HG03196 (cell line): ENCODE data around the gene CCDC192.

Source experiments
- ATAC-seq: cut with Tn5 transposase; IDR thresholded peaks from one replicate; pipeline ENCODE4 v1.9.1; 2021; ENCODE audit not compliant: unreplicated experiment

CCDC192 gene

DNA sequence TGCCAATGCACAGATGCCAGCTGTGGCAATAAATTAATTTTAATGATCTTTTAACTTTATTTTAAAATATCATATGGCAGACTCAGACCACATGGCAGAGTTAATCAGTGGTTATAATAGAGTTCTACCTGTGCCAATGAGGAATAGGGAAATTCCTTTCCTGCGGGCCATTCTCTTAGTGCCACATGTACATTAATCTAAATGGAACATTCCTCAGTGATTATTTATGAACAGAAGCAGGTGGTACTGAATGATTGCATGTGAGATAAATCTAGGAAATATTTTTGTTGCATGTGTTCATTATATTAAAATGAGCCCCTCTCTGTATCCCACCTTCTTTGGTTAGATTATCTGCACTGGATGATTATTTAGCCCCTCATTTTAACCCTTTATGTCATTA lies 102.3 kb downstream of the CCDC192 start:
- no peak for ATAC-seq

- ATAC-seq, result no peak
Measured at GRCh38 chr5:127806776-127807175, 103.6 kb downstream of the CCDC192 start.

- ATAC-seq, result no peak
Measured at GRCh38 chr5:127809533-127809932, 106.3 kb downstream of the CCDC192 start.

DNA sequence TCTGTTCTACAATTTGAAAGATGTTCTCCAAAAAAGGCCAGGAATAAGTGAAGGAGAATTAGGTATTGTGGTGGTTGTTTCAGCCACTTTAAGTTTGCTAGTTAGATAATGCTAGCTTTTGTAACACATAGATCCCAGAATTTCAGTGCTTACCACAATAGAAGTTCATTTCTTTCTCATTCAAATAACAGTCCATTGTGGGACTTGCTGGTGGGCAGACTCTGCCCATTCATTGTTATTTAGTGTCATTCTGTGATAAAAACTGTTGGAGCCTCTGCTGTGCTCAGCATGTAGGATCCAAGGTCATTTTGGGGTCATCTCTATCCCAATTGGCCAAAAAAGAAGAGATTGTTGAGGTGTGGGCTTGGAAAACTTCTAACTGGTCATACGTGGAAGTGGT lies 106.8 kb downstream of the CCDC192 start:
- ATAC-seq, result no peak

DNA sequence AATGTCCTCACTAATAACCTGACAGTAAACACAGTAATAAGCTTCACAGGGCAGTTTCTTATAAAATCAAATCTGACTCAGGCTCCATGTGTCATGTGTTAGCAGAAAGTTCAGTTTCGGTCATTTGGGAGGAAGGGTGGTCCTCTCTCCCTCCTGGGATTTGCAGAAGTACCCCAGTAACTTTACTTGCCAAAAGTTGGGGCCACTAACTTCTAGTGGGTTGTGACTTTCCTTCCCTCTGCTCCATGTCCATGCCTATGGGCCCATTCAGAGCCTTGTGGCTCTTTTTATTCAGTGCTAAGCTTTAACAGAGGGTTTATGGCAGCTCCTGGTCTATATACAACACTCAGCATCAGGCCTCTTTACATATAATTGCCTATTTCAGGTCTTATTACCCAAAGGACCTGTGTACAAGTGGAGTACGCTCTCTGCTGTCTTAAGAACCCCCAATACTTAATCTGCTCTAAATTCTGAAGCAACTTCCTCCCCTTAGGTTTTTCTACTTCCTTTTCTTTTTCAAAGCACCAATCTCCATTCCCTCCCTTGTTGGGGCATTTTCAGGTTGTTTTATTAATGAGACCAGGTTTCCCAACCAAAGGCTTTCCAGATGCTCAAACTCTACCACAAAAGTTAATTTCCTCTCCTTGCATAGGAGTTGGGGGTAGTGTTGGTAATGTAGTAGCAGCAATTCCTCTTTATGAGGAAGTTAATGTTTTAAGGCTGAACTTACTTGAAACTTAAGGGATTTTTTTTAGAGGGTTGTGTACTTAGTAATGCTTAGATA lies 107.7 kb downstream of the CCDC192 start:
- ATAC-seq, result no peak

DNA sequence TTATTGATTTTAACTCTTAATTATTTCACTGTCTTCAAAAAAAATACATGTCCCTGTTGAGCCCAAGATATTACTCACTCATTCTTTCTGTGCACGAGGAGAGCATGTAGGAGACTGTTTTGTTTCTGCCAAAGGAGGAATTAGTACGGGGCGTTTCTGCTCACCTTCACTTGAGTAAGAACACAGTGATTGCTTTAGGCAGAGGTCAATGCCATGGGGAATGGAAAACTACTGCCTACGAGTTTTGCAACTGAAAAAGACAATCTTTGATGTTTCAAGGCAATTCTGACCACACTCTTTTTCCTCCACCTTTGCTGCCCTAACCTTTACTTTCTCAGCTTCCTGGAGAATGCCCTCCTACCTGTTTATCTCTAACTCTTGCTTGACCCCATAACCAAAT lies 109.4 kb downstream of the CCDC192 start:
- no peak for ATAC-seq

DNA sequence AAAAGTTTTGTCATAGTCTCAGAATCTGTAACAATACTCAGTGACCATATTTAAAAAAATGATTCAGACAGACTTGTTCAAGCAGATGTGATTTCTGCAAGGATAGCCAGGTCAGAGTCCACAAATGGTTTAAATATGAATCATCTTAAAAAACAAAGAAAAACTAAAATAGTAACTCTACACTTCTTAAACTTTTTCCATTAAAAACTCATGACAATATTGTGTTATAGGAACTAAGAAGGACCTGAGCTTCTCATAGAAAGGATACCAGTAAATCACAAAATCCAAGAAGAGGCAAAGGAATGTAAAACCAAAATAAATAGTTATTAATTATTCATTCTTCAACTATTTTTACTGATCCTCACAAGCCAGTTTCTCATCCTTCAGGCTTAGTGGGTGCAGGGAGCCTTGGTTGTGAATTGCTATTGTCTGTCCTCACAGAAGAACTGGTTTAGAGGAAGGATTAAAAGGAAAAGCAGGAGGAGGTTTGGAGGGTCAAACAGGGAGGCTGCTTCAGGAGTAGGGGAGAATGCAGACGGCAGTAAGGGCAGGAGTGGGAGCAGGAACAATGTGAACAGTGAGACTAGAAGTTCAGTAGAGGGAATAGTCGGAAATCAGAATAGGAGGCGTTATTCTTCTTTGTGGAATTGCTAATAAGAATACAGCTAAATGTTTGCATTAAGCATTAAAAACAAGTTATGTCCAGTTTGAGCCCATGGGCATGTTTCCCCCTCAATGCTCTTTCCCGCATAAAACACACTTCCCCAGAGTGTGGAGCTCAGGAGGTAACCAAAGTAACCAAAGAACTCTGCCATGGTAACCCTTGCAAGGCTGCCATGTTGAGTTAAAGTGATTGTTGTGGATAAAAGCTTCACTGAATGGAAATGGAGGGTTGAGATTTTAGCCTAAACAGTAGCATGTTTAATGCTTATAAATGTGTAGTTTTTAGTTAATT lies 110.7 kb downstream of the CCDC192 start:
- no peak for ATAC-seq

DNA sequence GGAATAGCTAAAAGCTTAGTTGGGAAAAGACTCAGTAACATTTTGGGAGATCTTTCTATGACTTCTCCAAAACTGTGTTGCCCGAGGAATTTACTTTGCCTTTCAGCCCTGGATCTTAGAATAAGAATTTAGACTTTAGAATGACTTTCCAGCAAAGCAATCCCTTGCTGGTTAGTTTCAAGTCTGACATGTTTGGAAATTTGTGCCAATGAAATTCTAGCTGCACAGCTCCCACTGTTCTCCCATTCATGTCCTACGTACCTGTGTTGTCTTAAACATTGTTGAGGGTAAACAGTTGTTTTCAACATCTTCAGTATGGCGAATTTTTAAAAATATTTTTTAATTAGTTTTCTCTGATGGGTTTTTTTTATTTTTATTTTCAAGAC lies 111.4 kb downstream of the CCDC192 start:
- ATAC-seq, result no peak

DNA sequence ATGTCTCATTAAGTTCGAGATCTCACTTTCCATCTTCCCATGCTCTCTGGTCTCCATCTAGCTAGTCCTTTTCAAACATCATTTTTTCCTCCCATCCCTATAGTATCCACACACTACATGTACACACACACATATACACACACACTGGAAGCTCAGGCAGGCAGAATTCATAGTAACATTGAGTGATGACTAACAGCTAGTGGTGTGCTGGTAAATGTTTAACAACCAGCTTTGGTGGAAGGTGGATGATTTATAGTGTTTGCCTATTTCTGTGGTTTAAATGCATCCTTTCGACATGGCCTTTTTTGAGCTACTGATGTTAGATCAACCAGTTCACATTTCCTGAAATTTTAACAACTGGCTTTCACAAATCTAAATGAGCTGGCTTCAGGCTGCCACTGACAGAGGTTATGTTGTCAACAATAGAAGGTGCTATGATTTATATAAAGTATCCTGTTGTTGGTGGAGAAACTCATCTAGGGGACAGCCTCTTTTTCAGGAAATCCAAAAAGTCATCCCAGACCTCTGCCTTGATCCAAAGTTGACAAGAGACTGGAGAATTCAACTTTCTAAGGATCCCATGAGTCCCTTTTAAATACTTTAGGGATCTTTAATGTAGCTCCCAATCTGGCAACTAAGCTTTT lies 117.8 kb downstream of the CCDC192 start:
- ATAC-seq, result peak; percentile 95

DNA sequence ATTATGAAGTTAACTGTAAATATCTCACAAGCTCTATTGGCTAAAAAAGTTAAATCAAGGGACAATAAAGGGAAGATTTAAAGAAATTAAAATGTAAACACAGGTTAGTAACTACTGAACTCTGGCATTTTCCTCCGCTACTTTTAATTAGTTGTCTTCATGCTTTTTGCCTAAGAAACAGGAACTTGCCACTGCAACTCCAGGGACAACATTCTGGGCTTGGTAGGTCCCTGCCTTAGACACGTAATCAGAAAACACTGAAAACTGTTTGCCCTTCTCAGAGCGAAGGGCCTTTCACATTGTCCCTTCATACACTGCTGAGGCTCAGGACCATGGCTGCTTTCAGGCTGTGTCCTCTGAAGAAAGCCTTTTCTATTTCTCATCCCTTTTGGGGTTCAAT lies 118.7 kb downstream of the CCDC192 start:
- ATAC-seq, result no peak

DNA sequence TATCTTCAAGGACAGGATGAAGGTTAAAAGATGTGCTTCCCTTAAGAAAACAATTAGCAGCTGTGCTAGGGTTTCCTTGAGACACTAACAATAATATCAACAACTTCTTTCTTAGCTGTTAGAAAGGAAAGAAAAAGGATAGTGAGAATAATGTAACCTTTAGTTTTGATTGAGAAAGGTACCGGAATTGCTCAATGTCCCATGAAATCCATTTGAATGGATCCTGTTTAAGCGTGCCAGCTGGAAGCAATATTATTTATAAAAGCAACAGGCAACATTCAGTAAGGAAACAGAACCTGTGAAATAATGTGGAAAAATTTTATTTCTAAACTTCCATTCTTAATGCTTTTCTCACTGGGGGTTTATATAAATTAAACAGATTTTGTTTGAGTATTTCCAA lies 120.9 kb downstream of the CCDC192 start:
- ATAC-seq, result no peak

DNA sequence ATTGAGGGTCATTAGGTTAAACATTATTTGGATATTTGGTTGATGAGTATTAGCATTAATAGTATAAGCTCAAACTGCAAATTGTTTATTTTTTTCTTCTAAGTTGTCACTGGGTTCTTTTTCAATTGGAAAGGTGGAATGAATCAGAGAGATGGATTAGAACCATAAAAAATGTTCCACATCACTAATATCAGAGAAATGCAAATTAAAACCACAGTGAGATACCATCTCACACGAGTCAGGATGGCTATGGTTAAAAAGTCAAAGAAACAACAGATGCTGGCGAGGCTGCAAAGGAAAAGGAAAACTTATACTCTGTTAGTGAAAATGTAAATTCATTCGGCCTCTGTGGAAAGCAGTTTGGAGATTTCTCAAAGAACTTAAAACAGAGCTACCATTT lies 122.8 kb downstream of the CCDC192 start:
- ATAC-seq, result no peak

- ATAC-seq, result no peak
Measured at GRCh38 chr5:127827451-127827850, 124.3 kb downstream of the CCDC192 start.

DNA sequence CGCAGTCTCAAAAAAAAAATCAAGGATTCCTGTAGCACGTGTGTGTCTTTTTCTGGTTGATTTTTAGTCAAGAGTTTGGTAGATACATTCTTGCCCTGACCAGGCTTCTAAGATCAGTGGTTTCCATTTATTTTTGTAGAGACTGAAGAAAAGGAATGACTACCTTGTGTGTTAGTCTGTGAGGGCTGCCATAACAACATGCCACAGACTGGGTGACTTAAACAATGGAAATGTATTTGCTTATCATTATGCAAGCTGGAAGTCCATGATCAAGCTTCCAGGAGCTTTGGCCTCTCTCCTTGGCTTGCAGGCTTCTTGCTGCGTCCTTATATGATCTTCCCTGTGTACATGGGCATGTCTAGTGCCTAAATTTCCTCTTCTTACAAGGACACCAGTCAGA lies 127.0 kb downstream of the CCDC192 start:
- ATAC-seq, result no peak

DNA sequence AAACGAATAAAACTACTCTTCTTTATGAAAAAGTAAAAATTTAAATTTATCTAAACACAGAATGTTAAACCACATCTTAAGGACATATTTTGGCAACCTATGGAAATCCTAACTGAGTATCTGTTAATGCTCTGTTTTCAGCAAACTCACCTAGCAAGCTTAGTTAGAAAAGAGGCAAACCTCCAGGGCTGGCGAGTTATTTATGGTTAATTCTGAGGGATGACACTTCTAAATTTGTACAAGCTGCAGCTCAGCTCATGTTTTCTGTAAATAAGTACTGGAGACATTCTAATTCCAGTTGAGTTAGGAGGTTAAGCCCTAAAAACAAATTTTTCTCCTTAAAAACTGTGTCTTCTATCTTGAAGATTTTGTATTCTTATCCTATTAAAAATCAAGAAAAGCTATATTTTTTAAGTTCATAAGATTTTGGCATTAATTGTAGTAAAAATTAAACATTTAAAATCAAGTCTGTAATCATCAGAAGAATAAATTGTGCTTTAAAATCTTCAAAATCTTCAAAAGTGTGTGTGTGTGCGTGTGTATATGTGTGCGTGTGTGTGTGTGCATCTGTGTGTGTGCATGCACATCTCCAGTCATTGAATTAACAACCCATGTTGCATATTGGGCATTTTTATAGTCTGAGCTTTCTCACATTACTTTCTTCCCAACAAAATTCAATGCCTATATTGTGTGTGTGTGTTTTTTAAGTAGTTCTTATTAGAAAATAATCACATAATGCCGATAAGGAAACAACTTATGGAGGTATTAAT lies 127.8 kb downstream of the CCDC192 start:
- ATAC-seq, result no peak

DNA sequence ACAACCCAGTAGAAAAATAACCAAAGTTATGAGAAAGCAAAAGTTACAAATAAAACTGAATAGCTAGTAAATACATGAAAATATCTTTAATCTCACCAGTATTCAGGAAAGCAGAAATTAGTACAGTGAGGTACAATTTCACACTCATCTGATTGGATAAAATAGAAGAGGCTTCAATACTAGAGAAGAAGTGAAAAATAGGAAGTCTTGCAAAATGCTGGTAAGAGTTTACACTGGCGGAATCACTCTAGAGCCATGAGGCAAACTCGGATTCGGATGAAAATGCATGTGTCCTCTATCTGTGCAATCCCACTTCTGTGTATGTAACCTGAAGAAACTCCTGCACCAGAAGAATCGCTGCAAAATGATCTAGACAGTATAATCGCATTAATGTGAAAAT lies 128.9 kb downstream of the CCDC192 start:
- ATAC-seq, result no peak

- ATAC-seq, result peak; percentile 81
Measured at GRCh38 chr5:127834094-127834531, 130.9 kb downstream of the CCDC192 start.

- ATAC-seq, result no peak
Measured at GRCh38 chr5:127834554-127834953, 131.4 kb downstream of the CCDC192 start.

GRCh38 chr5:127838661-127839060 lies 135.5 kb downstream of the CCDC192 start:
- no peak for ATAC-seq

- no peak for ATAC-seq
Measured at GRCh38 chr5:127839072-127839471, 135.9 kb downstream of the CCDC192 start.
